ENCODE measurements around the gene SCCPDH. TPM values are rescaled to one million over a fixed set of nuclear protein-coding genes. Genes with fewer than 3 reads are reported as not detected.

The SCCPDH gene
- total and polyA plus RNA-seq, 2 donors (not counting 3 experiments of a cell fraction or from before 2014, with no cell fraction given) = 24.4 to 37.5 TPM

GRCh38 chr1:246792603-246793002 is 68.4 kb downstream of the SCCPDH start:
- dilution Hi-C loops (cut with MboI; ENCODE audit: extremely low pct_ligation_motif_present, low sequenced_read_pairs) = no loop called here
- no peak for TF ChIP-seq JUN (IDR thresholded peaks at IDR 0.05; ENCODE audit: borderline replicate concordance, insufficient read depth, insufficient read length, low read depth)
- no peaks in the 10 kb centered on the region for H3K36me3 ChIP-seq (ENCODE audit: control insufficient read depth in 2 of 2, extremely low read depth in 1 of 2, insufficient read depth in 2 of 2, low read length in 2 of 2)
- no peak overlapping the region for H3K9ac ChIP-seq (replicated peaks; ENCODE audit: extremely low read depth, insufficient read depth, low read length)
- intact Hi-C loops (cut with micrococcal nuclease) = no loop called here
- H4K20me1 ChIP-seq (replicated peaks; ENCODE audit: control insufficient read depth, extremely low read depth, insufficient read depth, low read length) = no peaks in the 10 kb centered on the region
- no peaks in the 10 kb centered on the region for H3K4me1 ChIP-seq (ENCODE audit: control insufficient read depth, extremely low read depth, insufficient read depth, low read length)
- no peaks in the 10 kb centered on the region for H3K27me3 ChIP-seq (ENCODE audit: control insufficient read depth in 2 of 2, insufficient read depth in 2 of 2, low read length in 2 of 2)
- no peak overlapping the region for H3K4me2 ChIP-seq (ENCODE audit: insufficient read depth, low read length)
- H3K9me1 ChIP-seq (replicated peaks; ENCODE audit: control insufficient read depth, extremely low read depth, insufficient read depth, low read length) = no peaks in the 10 kb centered on the region
- FAIRE-seq = no peak
- ChIA-PET CTCF (no interaction called here), POLR2A (no interaction called here)
- no peak overlapping the region for H2AFZ ChIP-seq (ENCODE audit: low read depth, low read length)
- H3K9me3 ChIP-seq (replicated peaks; ENCODE audit: control insufficient read depth, insufficient read depth, low read length) = no peaks in the 10 kb centered on the region
- no peaks in the 10 kb centered on the region for H3K79me2 ChIP-seq (ENCODE audit: control insufficient read depth, insufficient read depth, low read length)
- no peak overlapping the region for H3K4me3 ChIP-seq (replicated peaks in 1 of 3; ENCODE audit: insufficient read depth in 1 of 3, low read depth in 1 of 3, low read length in 3 of 3)
- DNase-seq (ENCODE audit: low read depth, low spot score) = no peak
- no peak overlapping the region for H3K27ac ChIP-seq (ENCODE audit: insufficient read depth, low read depth, low read length)
- no TSS peak for BruUV-seq (replicated peaks)

GRCh38 chr1:246793356-246793896 is 69.2 kb downstream of the SCCPDH start:
- dilution Hi-C loops (cut with MboI; ENCODE audit: extremely low pct_ligation_motif_present, low sequenced_read_pairs) = no loop called here
- Histone ChIP-seq H3K27ac (ENCODE audit: insufficient read depth, low read depth, low read length) (no peak overlapping the region), H3K9me3 (replicated peaks; ENCODE audit: control insufficient read depth, insufficient read depth, low read length) (no peaks in the 10 kb centered on the region), H3K4me1 (ENCODE audit: control insufficient read depth, extremely low read depth, insufficient read depth, low read length) (no peaks in the 10 kb centered on the region), H3K79me2 (ENCODE audit: control insufficient read depth, insufficient read depth, low read length) (no peaks in the 10 kb centered on the region), H4K20me1 (replicated peaks; ENCODE audit: control insufficient read depth, extremely low read depth, insufficient read depth, low read length) (no peaks in the 10 kb centered on the region), H3K4me3 (replicated peaks in 1 of 3; ENCODE audit: insufficient read depth in 1 of 3, low read depth in 1 of 3, low read length in 3 of 3) (no peak overlapping the region), H3K36me3 (ENCODE audit: control insufficient read depth in 2 of 2, extremely low read depth in 1 of 2, insufficient read depth in 2 of 2, low read length in 2 of 2) (no peaks in the 10 kb centered on the region), H3K27me3 (ENCODE audit: control insufficient read depth in 2 of 2, insufficient read depth in 2 of 2, low read length in 2 of 2) (no peaks in the 10 kb centered on the region), H3K4me2 (ENCODE audit: insufficient read depth, low read length) (no peak overlapping the region), H3K9ac (replicated peaks; ENCODE audit: extremely low read depth, insufficient read depth, low read length) (no peak overlapping the region), H3K9me1 (replicated peaks; ENCODE audit: control insufficient read depth, extremely low read depth, insufficient read depth, low read length) (no peaks in the 10 kb centered on the region), H2AFZ (ENCODE audit: low read depth, low read length) (no peak overlapping the region)
- FAIRE-seq (no peak), DNase-seq (ENCODE audit: low read depth, low spot score) (no peak)
- POLR2A ChIA-PET = no interaction called here
- CTCF ChIA-PET = no interaction called here
- TF ChIP-seq MYC (IDR thresholded peaks at IDR 0.05; ENCODE audit: low read depth, low read length) = no peak
- TF ChIP-seq CTCF (IDR thresholded peaks at IDR 0.05; ENCODE audit: extremely low read depth in 1 of 2, insufficient read depth in 1 of 2, low read depth in 1 of 2, low read length in 2 of 2) = no peak
- no peak for TF ChIP-seq JUN (IDR thresholded peaks at IDR 0.05; ENCODE audit: borderline replicate concordance, insufficient read depth, insufficient read length, low read depth)
- TF ChIP-seq FOS (IDR thresholded peaks at IDR 0.05; ENCODE audit: borderline replicate concordance, insufficient read depth, low read length) = no peak
- no peak for TF ChIP-seq POLR2AphosphoS5 (IDR thresholded peaks at IDR 0.05; ENCODE audit: insufficient read depth, low read depth, low read length)
- TF ChIP-seq MAX (IDR thresholded peaks at IDR 0.05; ENCODE audit: insufficient read depth, insufficient read length) = no peak
- TF ChIP-seq POLR2A (IDR thresholded peaks at IDR 0.05; ENCODE audit: low read depth, low read length) = no peak
- TF ChIP-seq GATA2 (IDR thresholded peaks at IDR 0.05; ENCODE audit: insufficient read depth, insufficient read length, low read depth, low read length) = no peak
- no peak for TF ChIP-seq EZH2 (IDR thresholded peaks at IDR 0.05; ENCODE audit: borderline replicate concordance, low read depth, low read length, severe bottlenecking)
- no TSS peak for BruUV-seq (replicated peaks)
- intact Hi-C loops (cut with micrococcal nuclease) = no loop called here
